ENCODE measurements around the gene FXR2. TPM values are rescaled to one million over a fixed set of nuclear protein-coding genes. Genes with fewer than 3 reads are reported as not detected.

FXR2 gene
- total and polyA plus RNA-seq, 10 of the 15 experiments (the other 5 are each of a cell fraction or from before 2014, with no cell fraction given): 1.6 to 33.3 (median 22.0) TPM

- TF ChIP-seq CTCF (IDR thresholded peaks at IDR 0.05 in 2 of 3, conservative IDR thresholded peaks at IDR 0.05 in 1 of 3; ENCODE audit: control insufficient read depth in 2 of 3, extremely low read depth in 1 of 3, insufficient read depth in 1 of 3, low read depth in 3 of 3, low read length in 3 of 3): no peak
- no peak for TF ChIP-seq GABPA (IDR thresholded peaks at IDR 0.05; ENCODE audit: low read depth)
- TF ChIP-seq RBBP5 (conservative IDR thresholded peaks at IDR 0.05): no peak
- no peak for TF ChIP-seq RAD51 (IDR thresholded peaks at IDR 0.05)
- TF ChIP-seq JUND (IDR thresholded peaks at IDR 0.05; ENCODE audit: low read depth, low read length): no peak
- no peak for TF ChIP-seq MTA3 (IDR thresholded peaks at IDR 0.05; ENCODE audit: borderline replicate concordance, low read length)
- TF ChIP-seq SMC3 (IDR thresholded peaks at IDR 0.05; ENCODE audit: borderline replicate concordance, low read length): no peak
Observed at GRCh38 chr17:7610641-7611040, 4.1 kb downstream of the FXR2 start (continued).

- Histone ChIP-seq H3K4me3 (no peak overlapping the region), H3K27ac (ENCODE audit: control insufficient read depth, insufficient read depth) (no peak overlapping the region), H3K4me1 (ENCODE audit: control insufficient read depth, insufficient read depth, low read length) (no peaks in the 10 kb centered on the region), H3K4me2 (ENCODE audit: control insufficient read depth, insufficient read depth) (no peak overlapping the region), H3K27me3 (replicated peaks in 1 of 2; ENCODE audit: control insufficient read depth in 2 of 2, insufficient read depth in 2 of 2, low read length in 1 of 2) (no peaks in the 10 kb centered on the region), H3K9ac (ENCODE audit: control insufficient read depth, insufficient read depth, low read length) (no peak overlapping the region), H3K79me2 (ENCODE audit: control insufficient read depth, insufficient read depth, low read length) (peaks cover 5% of the 10 kb centered on the region; the same call in 1 of the 2 replicates), H3K36me3 (ENCODE audit: control insufficient read depth in 2 of 2, insufficient read depth in 2 of 2, low read length in 1 of 2) (peaks cover 0 to 7% of the 10 kb centered on the region in 2 experiments; a peak in 2 of 4 replicates), H3K9me3 (replicated peaks; ENCODE audit: control insufficient read depth, insufficient read depth, low read length) (no peaks in the 10 kb centered on the region), H2AFZ (ENCODE audit: control insufficient read depth, low read depth, low read length) (no peak overlapping the region), H4K20me1 (ENCODE audit: control insufficient read depth, insufficient read depth) (no peaks in the 10 kb centered on the region)
- in situ Hi-C loops (cut with MboI) (no loop called here), intact Hi-C loops (cut with micrococcal nuclease; ENCODE audit: unreplicated experiment) (no loop called here)
- 92% methylated on average over 4 of the region's 4 CpGs for WGBS (ENCODE audit: insufficient coverage, insufficient replicate concordance, low lambda C conversion rate, missing lambda C conversion rate)
- ATAC-seq (no peak), DNase-seq (ENCODE audit: low read depth, low spot score) (no peak), FAIRE-seq (no peak)
- ChIA-PET POLR2A (no interaction called here), SMC1A (ENCODE audit: uncharacterized antibody, unreplicated experiment) (interaction anchor here (1.1 kb wide), 1 partner anchor 22 kb away, joined by 3 read pairs; the partner anchor contains the start of gene MPDU1), CTCF (no interaction called here), RAD21 (ENCODE audit: unreplicated experiment) (no interaction called here)
- BruUV-seq (replicated peaks): no TSS peak
- TF ChIP-seq PRDM15 (CRISPR knock-in tag; IDR thresholded peaks at IDR 0.05): no peak
- no peak for TF ChIP-seq ZNF622 (IDR thresholded peaks at IDR 0.05)
- no peak for TF ChIP-seq ZNF24 (IDR thresholded peaks at IDR 0.05)
- no peak for TF ChIP-seq STAT3 (IDR thresholded peaks at IDR 0.05; ENCODE audit: low read depth, low read length)
- TF ChIP-seq E4F1 (IDR thresholded peaks at IDR 0.05; ENCODE audit: borderline replicate concordance, partially characterized antibody): no peak
- no peak for TF ChIP-seq MTA2 (IDR thresholded peaks at IDR 0.05; ENCODE audit: low read depth)
- TF ChIP-seq ZBTB33 (IDR thresholded peaks at IDR 0.05): no peak
Observed at GRCh38 chr17:7606280-7606679, 8.4 kb downstream of the FXR2 start.
